Measurements from ENCODE around the gene TET1. TPM values are rescaled to one million over a fixed set of nuclear protein-coding genes. Genes with fewer than 3 reads are reported as not detected.

The TET1 gene
- total RNA-seq, 1 experiment from 2014 or later, result 2.7 TPM

GRCh38 chr10:68566955-68567354 is 6.8 kb downstream of the TET1 start (continued):
- TF ChIP-seq CTCF (IDR thresholded peaks at IDR 0.05 in 2 of 3, conservative IDR thresholded peaks at IDR 0.05 in 1 of 3; ENCODE audit: borderline replicate concordance in 1 of 3, insufficient read depth in 1 of 3, low read depth in 2 of 3, low read length in 2 of 3) (no peak), JUND (IDR thresholded peaks at IDR 0.05) (no peak), SRF (IDR thresholded peaks at IDR 0.05; ENCODE audit: low read depth) (no peak), MAX (IDR thresholded peaks at IDR 0.05) (no peak), YY1 (IDR thresholded peaks at IDR 0.05; ENCODE audit: extremely low read depth, insufficient replicate concordance, low read depth, low read length) (no peak), FOSL1 (IDR thresholded peaks at IDR 0.05; ENCODE audit: low read depth) (no peak)

DNA sequence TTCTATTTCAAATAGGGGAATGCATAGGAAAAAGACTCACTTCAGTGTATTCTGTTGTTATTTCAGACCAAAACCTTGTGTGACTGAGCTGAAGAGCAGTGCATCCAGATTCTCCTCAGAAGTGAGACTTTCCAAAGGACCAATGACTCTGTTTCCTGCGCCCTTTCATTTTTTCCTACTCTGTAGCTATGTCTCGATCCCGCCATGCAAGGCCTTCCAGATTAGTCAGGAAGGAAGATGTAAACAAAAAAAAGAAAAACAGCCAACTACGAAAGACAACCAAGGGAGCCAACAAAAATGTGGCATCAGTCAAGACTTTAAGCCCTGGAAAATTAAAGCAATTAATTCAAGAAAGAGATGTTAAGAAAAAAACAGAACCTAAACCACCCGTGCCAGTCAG is 12.0 kb downstream of the TET1 start:
- intact Hi-C loops (cut with micrococcal nuclease), result no loop called here
- no peaks in the 10 kb centered on the region for H3K27me3 ChIP-seq (ENCODE audit: insufficient read depth, low read length)
- POLR2A ChIA-PET, result no interaction called here
- H3K4me2 ChIP-seq (ENCODE audit: low read length), result no peak overlapping the region
- no peak for DNase-seq (ENCODE audit: low read depth, low spot score)
- H3K9me2 ChIP-seq (ENCODE audit: insufficient read depth), result no peaks in the 10 kb centered on the region
- RAD21 ChIA-PET (ENCODE audit: low non-redundant PET in 1 of 2, low total read pairs in 2 of 2, uncharacterized antibody in 2 of 2, unreplicated experiment in 2 of 2), result no interaction called here
- CTCF ChIA-PET, result no interaction called here
- ATAC-seq, result no peak
- peaks cover 0 to 3% of the 10 kb centered on the region in 2 experiments; a peak in 1 of 4 replicates for H3K36me3 ChIP-seq (ENCODE audit: control insufficient read depth in 1 of 2, insufficient read depth in 2 of 2, low read length in 2 of 2)
- H2AFZ ChIP-seq (ENCODE audit: low read depth, low read length, poor library complexity, severe bottlenecking), result no peak overlapping the region
- H3K9ac ChIP-seq (ENCODE audit: low read length), result no peak overlapping the region
- no peaks in the 10 kb centered on the region for H3K79me2 ChIP-seq (ENCODE audit: insufficient read depth, low read length)
- H4K20me1 ChIP-seq (ENCODE audit: insufficient read depth), result no peaks in the 10 kb centered on the region
- H3K4me3 ChIP-seq (replicated peaks in 1 of 2; ENCODE audit: low read depth in 1 of 2, low read length in 2 of 2), result no peak overlapping the region
- no peaks in the 10 kb centered on the region for H3K4me1 ChIP-seq (ENCODE audit: control insufficient read depth in 1 of 2, insufficient read depth in 2 of 2, low read length in 2 of 2)
- no peaks in the 10 kb centered on the region for H3K9me3 ChIP-seq (ENCODE audit: control insufficient read depth in 1 of 2, insufficient read depth in 1 of 2, low read depth in 1 of 2, low read length in 2 of 2)
- H3K27ac ChIP-seq (ENCODE audit: low read depth, low read length), result no peak overlapping the region
- BruUV-seq (replicated peaks), result no TSS peak
- TF ChIP-seq YY1 (IDR thresholded peaks at IDR 0.05; ENCODE audit: extremely low read depth, insufficient replicate concordance, low read depth, low read length), result no peak
- TF ChIP-seq MAX (IDR thresholded peaks at IDR 0.05), result no peak
- no peak for TF ChIP-seq SIN3A (IDR thresholded peaks at IDR 0.05; ENCODE audit: low read depth)
- no peak for TF ChIP-seq POLR2AphosphoS5 (IDR thresholded peaks at IDR 0.05; ENCODE audit: low read depth, low read length)
- no peak for TF ChIP-seq EGR1 (IDR thresholded peaks at IDR 0.05; ENCODE audit: low read depth)
- no peak for TF ChIP-seq EZH2 (IDR thresholded peaks at IDR 0.05)
- TF ChIP-seq EZH2phosphoT487 (IDR thresholded peaks at IDR 0.05; ENCODE audit: borderline replicate concordance), result no peak
- no peak for TF ChIP-seq SRF (IDR thresholded peaks at IDR 0.05; ENCODE audit: low read depth)
- no peak for TF ChIP-seq ZNF274 (IDR thresholded peaks at IDR 0.05; ENCODE audit: low read depth, low read length)
- no peak for TF ChIP-seq CEBPB (IDR thresholded peaks at IDR 0.05; ENCODE audit: low read depth)
- TF ChIP-seq TCF7L2 (IDR thresholded peaks at IDR 0.05; ENCODE audit: borderline replicate concordance, extremely low read depth, insufficient read depth, insufficient read length), result no peak
- TF ChIP-seq JUND (IDR thresholded peaks at IDR 0.05), result no peak
- TF ChIP-seq SP1 (IDR thresholded peaks at IDR 0.05; ENCODE audit: low read depth), result no peak
- TF ChIP-seq POLR2A (IDR thresholded peaks at IDR 0.05; ENCODE audit: borderline replicate concordance, extremely low read depth, insufficient read depth, insufficient read length), result no peak
- no peak for TF ChIP-seq ATF3 (IDR thresholded peaks at IDR 0.05)
- TF ChIP-seq, protein P1, sequence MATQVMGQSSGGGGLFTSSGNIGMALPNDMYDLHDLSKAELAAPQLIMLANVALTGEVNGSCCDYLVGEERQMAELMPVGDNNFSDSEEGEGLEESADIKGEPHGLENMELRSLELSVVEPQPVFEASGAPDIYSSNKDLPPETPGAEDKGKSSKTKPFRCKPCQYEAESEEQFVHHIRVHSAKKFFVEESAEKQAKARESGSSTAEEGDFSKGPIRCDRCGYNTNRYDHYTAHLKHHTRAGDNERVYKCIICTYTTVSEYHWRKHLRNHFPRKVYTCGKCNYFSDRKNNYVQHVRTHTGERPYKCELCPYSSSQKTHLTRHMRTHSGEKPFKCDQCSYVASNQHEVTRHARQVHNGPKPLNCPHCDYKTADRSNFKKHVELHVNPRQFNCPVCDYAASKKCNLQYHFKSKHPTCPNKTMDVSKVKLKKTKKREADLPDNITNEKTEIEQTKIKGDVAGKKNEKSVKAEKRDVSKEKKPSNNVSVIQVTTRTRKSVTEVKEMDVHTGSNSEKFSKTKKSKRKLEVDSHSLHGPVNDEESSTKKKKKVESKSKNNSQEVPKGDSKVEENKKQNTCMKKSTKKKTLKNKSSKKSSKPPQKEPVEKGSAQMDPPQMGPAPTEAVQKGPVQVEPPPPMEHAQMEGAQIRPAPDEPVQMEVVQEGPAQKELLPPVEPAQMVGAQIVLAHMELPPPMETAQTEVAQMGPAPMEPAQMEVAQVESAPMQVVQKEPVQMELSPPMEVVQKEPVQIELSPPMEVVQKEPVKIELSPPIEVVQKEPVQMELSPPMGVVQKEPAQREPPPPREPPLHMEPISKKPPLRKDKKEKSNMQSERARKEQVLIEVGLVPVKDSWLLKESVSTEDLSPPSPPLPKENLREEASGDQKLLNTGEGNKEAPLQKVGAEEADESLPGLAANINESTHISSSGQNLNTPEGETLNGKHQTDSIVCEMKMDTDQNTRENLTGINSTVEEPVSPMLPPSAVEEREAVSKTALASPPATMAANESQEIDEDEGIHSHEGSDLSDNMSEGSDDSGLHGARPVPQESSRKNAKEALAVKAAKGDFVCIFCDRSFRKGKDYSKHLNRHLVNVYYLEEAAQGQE (IDR thresholded peaks at IDR 0.05; ENCODE audit: low read depth), result no peak
- no peak for TF ChIP-seq CBX3 (IDR thresholded peaks at IDR 0.05; ENCODE audit: low read depth)

All from HCT116 (cell line).